GM12878 (cell line): ENCODE results near the gene CLIC5. TPM values are rescaled to one million over a fixed set of nuclear protein-coding genes. Genes with fewer than 3 reads are reported as not detected.

Experiments
- ATAC-seq: fragments of 200-7000 bp; cut with Tn5 transposase; 3 replicates; pipeline ENCODE4 v1.9.1; 2020; ENCODE audit warnings: mild to moderate bottlenecking, moderate library complexity
- BruUV-seq: library from RNA; stranded (reverse); fragments of 400-500 nt; replicated peaks from 2 replicates; lab custom pipeline; 2021; lab: Mats Ljungman, UMichigan
- CTCF ChIA-PET: fragments of 300-600 bp; sonication (Branson Sonifier 250); formaldehyde crosslinking; extraction: SDS; loops from one replicate; lab custom pipeline; 2021; ENCODE audit warnings: inconsistent platforms; lab: Yijun Ruan, JAX
- POLR2A ChIA-PET: fragments of 350-600 bp; formaldehyde crosslinking; extraction: SDS; loops from one replicate; lab custom pipeline; 2021; ENCODE audit warnings: inconsistent platforms; lab: Charles Lee
- RAD21 ChIA-PET: fragments of 300-600 bp; sonication (Branson Sonifier 250); formaldehyde crosslinking; loops from one replicate; lab custom pipeline; 2023; ENCODE audit warnings: antibody characterized with exemption; ENCODE audit not compliant: unreplicated experiment; lab: Charles Lee
- SMC1A ChIA-PET: fragments of 300-600 bp; sonication (Branson Sonifier 250); formaldehyde crosslinking; loops from one replicate; lab custom pipeline; 2023; ENCODE audit not compliant: unreplicated experiment, uncharacterized antibody; lab: Charles Lee
- DNase-seq: peaks from one replicate; pipeline ENCODE4 v3.0.0-alpha.2; 2011; ENCODE audit warnings: low read depth, low spot score
- FAIRE-seq: peaks from 3 replicates; lab custom pipeline; 2011; peaks lifted over from hg19 to GRCh38; lab: Jason Lieb, UNC
- H2AFZ ChIP-seq: 2 replicates; pipeline ENCODE4 v1.6.0; 2011; ENCODE audit warnings: low read depth, low read length, control low read depth; ENCODE audit not compliant: control insufficient read depth
- H3K27ac ChIP-seq: 2 replicates; pipeline ENCODE4 v1.5.1; 2011; ENCODE audit warnings: control low read depth; ENCODE audit not compliant: control insufficient read depth, insufficient read depth
- H3K27me3 ChIP-seq, 2 experiments: replicated peaks in 1 of 2; 2 replicates each; pipeline versions ENCODE4 v1.6.0 to v1.6.1; 2011; ENCODE audit warnings: low read length in 1 of 2; ENCODE audit not compliant: control insufficient read depth in 2 of 2, insufficient read depth in 2 of 2
- H3K36me3 ChIP-seq, 2 experiments: 2 replicates each; pipeline ENCODE4 v1.5.1; 2011; ENCODE audit warnings: low read length in 1 of 2; ENCODE audit not compliant: control insufficient read depth in 2 of 2, insufficient read depth in 2 of 2
- H3K4me1 ChIP-seq: 2 replicates; pipeline ENCODE4 v1.6.1; 2011; ENCODE audit warnings: mild to moderate bottlenecking, low read length, moderate library complexity, mixed read lengths; ENCODE audit not compliant: control insufficient read depth, insufficient read depth
- H3K4me2 ChIP-seq: 2 replicates; pipeline ENCODE4 v1.6.0; 2011; ENCODE audit warnings: control low read depth; ENCODE audit not compliant: control insufficient read depth, insufficient read depth
- H3K4me3 ChIP-seq: fragments of 200-600 bp; sonication (generic); 2 replicates; pipeline ENCODE4 v1.5.1; 2016
- H3K79me2 ChIP-seq: 2 replicates; pipeline ENCODE4 v1.6.0; 2011; ENCODE audit warnings: low read length; ENCODE audit not compliant: control insufficient read depth, insufficient read depth
- H3K9ac ChIP-seq: 2 replicates; pipeline ENCODE4 v1.8.0; 2011; ENCODE audit warnings: low read length, control low read depth, mixed read lengths; ENCODE audit not compliant: control insufficient read depth, insufficient read depth
- H3K9me3 ChIP-seq: replicated peaks from 3 replicates; pipeline ENCODE4 v1.5.1; 2011; ENCODE audit warnings: mild to moderate bottlenecking, low read length; ENCODE audit not compliant: control insufficient read depth, insufficient read depth
- H4K20me1 ChIP-seq: 2 replicates; pipeline ENCODE4 v1.6.0; 2011; ENCODE audit not compliant: control insufficient read depth, insufficient read depth
- CREM ChIP-seq: IDR thresholded peaks from 2 replicates; pipeline ENCODE4 v1.6.1; 2014; ENCODE audit warnings: antibody characterized with exemption, low read depth
- SMARCA5 ChIP-seq: fragments of 450-650 bp; IDR thresholded peaks from 2 replicates; pipeline ENCODE4 v1.6.1; 2017; ENCODE audit warnings: mild to moderate bottlenecking
- ZBTB33 ChIP-seq: fragments of 450-650 bp; IDR thresholded peaks from 2 replicates; pipeline ENCODE4 v1.6.1; 2017; ENCODE audit warnings: mild to moderate bottlenecking
- ZNF592 ChIP-seq: fragments of 450-650 bp; IDR thresholded peaks from 2 replicates; pipeline ENCODE4 v1.6.1; 2017; ENCODE audit warnings: mild to moderate bottlenecking, moderate library complexity
- in situ Hi-C: fragments of 300-500 bp; cut with MboI; formaldehyde crosslinking; loops from 9 replicates; pipeline ENCODE4 v1.14.3; 2018; ENCODE audit warnings: mixed read lengths
- intact Hi-C: fragments of 100-400 bp; cut with micrococcal nuclease; formaldehyde crosslinking; loops from one replicate; pipeline ENCODE4 v1.14.2; 2022; ENCODE audit not compliant: unreplicated experiment
- polyA plus RNA-seq, 11 experiments: library from polyadenylated mRNA; depleted of rRNA in 4 of 11; unstranded in 6 of 11; stranded (reverse) in 5 of 11; fragments of >200 nt; fragmentation: Nextera tagmentation in 4 of 11; fragmentation: Illumina TruSeq in 1 of 11; extraction: Ambion mirVana in 4 of 11; extraction: Trizol in 1 of 11; gene quantifications; 1 replicate in 1 of 11; 2 replicates in 10 of 11; pipeline versions ENCODE4 v1.2.1 to v1.2.3, GENCODE V29; 2011 to 2016; ENCODE audit warnings: inconsistent platforms in 2 of 11, missing spikeins in 2 of 11, low read depth in 1 of 11
- total RNA-seq, 4 experiments: library from RNA; depleted of rRNA in 3 of 4; stranded (reverse); fragments of >200 nt in 3 of 4; fragmentation: Illumina TruSeq in 1 of 4; extraction: Trizol in 1 of 4; gene quantifications; 2 replicates each; pipeline versions ENCODE4 v1.2.1 to v1.2.3, GENCODE V29; 2013 to 2021

Gene CLIC5
- total and polyA plus RNA-seq, 10 of the 15 experiments (the other 5 are each of a cell fraction or from before 2014, with no cell fraction given): 0.01 to 0.08 (median 0.02) TPM; not detected in 7

GRCh38 chr6:46040288-46040687, 24.6 kb upstream of the CLIC5 start (continued):
- TF ChIP-seq ZNF592: no peak
- no peak for TF ChIP-seq ZBTB33

- H3K9ac ChIP-seq: no peak overlapping the region
- SMC1A ChIA-PET: interaction anchor here (2.1 kb wide), 1 partner anchor 29 kb away, joined by 6 read pairs; no protein-coding TSS in a partner anchor
- H3K9me3 ChIP-seq: no peaks in the 10 kb centered on the region
- no peak overlapping the region for H3K27ac ChIP-seq
- no TSS peak for BruUV-seq
- ATAC-seq (no peak), DNase-seq (no peak), FAIRE-seq (no peak)
- no peak overlapping the region for H3K4me2 ChIP-seq
- in situ Hi-C loops (no loop called here), intact Hi-C loops (no loop called here)
- no peaks in the 10 kb centered on the region; a peak in 2 of 4 replicates for H3K27me3 ChIP-seq
- H2AFZ ChIP-seq: no peak overlapping the region
- CTCF ChIA-PET: interaction anchor here (0.7 to 1.8 kb wide), 2 partner anchors 20 to 715 kb away, joined by 3 to 5 read pairs; no protein-coding TSS in a partner anchor
- POLR2A ChIA-PET: no interaction called here
- H3K4me3 ChIP-seq: no peak overlapping the region
- TF ChIP-seq SMARCA5 (no peak), CREM (no peak)
- no peaks in the 10 kb centered on the region for H3K36me3 ChIP-seq
- H4K20me1 ChIP-seq: no peaks in the 10 kb centered on the region
- no peaks in the 10 kb centered on the region for H3K4me1 ChIP-seq
- no peaks in the 10 kb centered on the region for H3K79me2 ChIP-seq
- RAD21 ChIA-PET: no interaction called here
Observed at GRCh38 chr6:46039646-46040045, 24.0 kb upstream of the CLIC5 start.
